PC-3 (cell line): ENCODE measurements around the gene DLGAP4. TPM values are rescaled to one million over a fixed set of nuclear protein-coding genes. Genes with fewer than 3 reads are reported as not detected.

Experiments used
- ATAC-seq: fragments of 200-7000 bp; cut with Tn5 transposase; 2 replicates; pipeline ENCODE4 v1.9.1; 2020; ENCODE audit warnings: mild to moderate bottlenecking, moderate library complexity
- BruUV-seq: library from RNA; stranded (reverse); fragments of 400-500 nt; replicated peaks from 2 replicates; lab custom pipeline; 2021; lab: Mats Ljungman, UMichigan
- CTCF ChIA-PET: fragments of 300-600 bp; sonication (Branson Sonifier 250); formaldehyde crosslinking; loops from one replicate; lab custom pipeline; 2022; ENCODE audit warnings: antibody characterized with exemption; lab: Charles Lee
- POLR2A ChIA-PET: fragments of 300-600 bp; sonication (Branson Sonifier 250); formaldehyde crosslinking; loops from one replicate; lab custom pipeline; 2022; ENCODE audit warnings: antibody characterized with exemption; ENCODE audit not compliant: unreplicated experiment; lab: Charles Lee
- DNase-seq: peaks from one replicate; pipeline ENCODE4 v3.0.0-alpha.2; 2015
- H2AFZ ChIP-seq: fragments of 300-600 bp; sonication (generic); 2 replicates; pipeline ENCODE4 v1.6.0; 2016; ENCODE audit warnings: antibody characterized with exemption, low read length
- H3F3A ChIP-seq: fragments of 300-600 bp; sonication (generic); one replicate; pipeline ENCODE4 v1.6.0; 2017; ENCODE audit warnings: antibody characterized with exemption, low read length, control low read depth, mild to moderate bottlenecking; ENCODE audit not compliant: unreplicated experiment
- H3K27ac ChIP-seq: fragments of 300-600 bp; sonication (generic); 2 replicates; pipeline ENCODE4 v1.5.1; 2016; ENCODE audit warnings: mild to moderate bottlenecking, low read length
- H3K27me3 ChIP-seq: fragments of 300-600 bp; sonication (generic); 2 replicates; pipeline ENCODE4 v1.6.1; 2016; ENCODE audit warnings: low read length, mixed read lengths
- H3K36me3 ChIP-seq: fragments of 300-600 bp; sonication (generic); 2 replicates; pipeline ENCODE4 v1.6.1; 2016; ENCODE audit warnings: low read depth, mixed run types, low read length, mixed read lengths
- H3K4me1 ChIP-seq: fragments of 300-600 bp; sonication (generic); 2 replicates; pipeline ENCODE4 v1.5.1; 2016; ENCODE audit warnings: low read length; ENCODE audit not compliant: insufficient read depth
- H3K4me2 ChIP-seq: fragments of 300-600 bp; sonication (generic); 2 replicates; pipeline ENCODE4 v1.6.0; 2016; ENCODE audit warnings: low read length
- H3K4me3 ChIP-seq: fragments of 300-600 bp; sonication (generic); 2 replicates; pipeline ENCODE4 v1.5.1; 2016; ENCODE audit warnings: mild to moderate bottlenecking, low read length, mixed read lengths
- H3K79me2 ChIP-seq: fragments of 300-600 bp; sonication (generic); 2 replicates; pipeline ENCODE4 v1.6.1; 2017; ENCODE audit warnings: low read length, mixed read lengths
- H3K9ac ChIP-seq: fragments of 300-600 bp; sonication (generic); 2 replicates; pipeline ENCODE4 v1.6.0; 2016; ENCODE audit warnings: mild to moderate bottlenecking, low read length
- H3K9me2 ChIP-seq: fragments of 300-600 bp; sonication (generic); replicated peaks from 2 replicates; pipeline ENCODE4 v1.6.1; 2016; ENCODE audit warnings: mixed run types, low read length, mixed read lengths
- H3K9me3 ChIP-seq: fragments of 300-600 bp; sonication (generic); 2 replicates; pipeline ENCODE4 v1.6.1; 2016; ENCODE audit warnings: low read length, mixed read lengths
- H4K20me1 ChIP-seq: fragments of 300-600 bp; sonication (generic); 2 replicates; pipeline ENCODE4 v1.6.1; 2016; ENCODE audit warnings: low read length, mixed read lengths
- EZH2 ChIP-seq: fragments of 300-600 bp; sonication (generic); IDR thresholded peaks from one replicate; pipeline ENCODE4 v1.6.1; 2017; ENCODE audit warnings: antibody characterized with exemption, mild to moderate bottlenecking, low read length; ENCODE audit not compliant: unreplicated experiment
- EZH2phosphoT487 ChIP-seq: fragments of 300-600 bp; sonication (generic); IDR thresholded peaks from 2 replicates; pipeline ENCODE4 v1.6.1; 2018; ENCODE audit warnings: mild to moderate bottlenecking, antibody characterized with exemption, low read length, borderline replicate concordance
- intact Hi-C: fragments of 100-400 bp; cut with micrococcal nuclease; formaldehyde crosslinking; loops from 2 replicates; pipeline ENCODE4 v1.9.0; 2023
- total RNA-seq: library from RNA; depleted of rRNA; stranded (reverse); fragments of >200 nt; gene quantifications from 2 replicates; pipeline ENCODE4 v1.2.3, GENCODE V29; 2014
- TF ChIP-seq, protein P1 (sequence below): fragments of 300-600 bp; sonication (generic); conservative IDR thresholded peaks from 2 replicates; pipeline ENCODE4 v1.5.1; 2017; ENCODE audit warnings: antibody characterized with exemption, low read depth, mild to moderate bottlenecking, low read length

DLGAP4 gene
- total RNA-seq, 1 experiment from 2014 or later, result 21.0 TPM

DNA sequence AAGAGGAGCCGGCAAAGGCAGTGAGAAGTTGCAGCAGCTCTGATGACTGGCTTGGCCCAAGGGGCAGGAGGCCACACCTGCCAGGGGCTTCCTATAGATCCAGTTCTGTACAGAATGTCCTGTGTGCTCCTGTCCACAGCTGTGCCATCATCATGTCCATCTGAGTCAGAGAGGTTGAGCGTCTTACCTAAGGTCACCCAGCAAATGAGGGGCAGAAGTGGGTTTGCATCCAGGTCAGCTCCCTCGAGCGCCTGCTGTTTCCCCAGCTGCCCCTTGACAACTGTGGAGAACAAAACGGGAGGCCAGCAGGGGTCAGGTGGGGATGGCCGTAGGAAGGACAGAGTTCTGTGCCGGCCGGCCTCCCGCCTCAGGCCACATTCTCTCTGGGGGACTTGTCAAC is 47.6 kb downstream of the DLGAP4 start:
- ChIA-PET CTCF (no interaction called here), POLR2A (no interaction called here)
- Histone ChIP-seq H2AFZ (no peak overlapping the region), H3K36me3 (no peaks in the 10 kb centered on the region), H3K9me2 (no peaks in the 10 kb centered on the region), H3K4me2 (no peak overlapping the region), H3K4me1 (peaks cover 10% of the 10 kb centered on the region; the same call in 1 of the 2 replicates), H3K27me3 (no peaks in the 10 kb centered on the region), H4K20me1 (no peaks in the 10 kb centered on the region), H3K9ac (no peak overlapping the region), H3K4me3 (no peak overlapping the region), H3K27ac (no peak overlapping the region), H3K79me2 (no peaks in the 10 kb centered on the region), H3K9me3 (no peaks in the 10 kb centered on the region), H3F3A (no peaks in the 10 kb centered on the region)
- BruUV-seq, result no TSS peak
- DNase-seq (no peak), ATAC-seq (no peak)
- intact Hi-C loops, result no loop called here
- TF ChIP-seq, protein P1, sequence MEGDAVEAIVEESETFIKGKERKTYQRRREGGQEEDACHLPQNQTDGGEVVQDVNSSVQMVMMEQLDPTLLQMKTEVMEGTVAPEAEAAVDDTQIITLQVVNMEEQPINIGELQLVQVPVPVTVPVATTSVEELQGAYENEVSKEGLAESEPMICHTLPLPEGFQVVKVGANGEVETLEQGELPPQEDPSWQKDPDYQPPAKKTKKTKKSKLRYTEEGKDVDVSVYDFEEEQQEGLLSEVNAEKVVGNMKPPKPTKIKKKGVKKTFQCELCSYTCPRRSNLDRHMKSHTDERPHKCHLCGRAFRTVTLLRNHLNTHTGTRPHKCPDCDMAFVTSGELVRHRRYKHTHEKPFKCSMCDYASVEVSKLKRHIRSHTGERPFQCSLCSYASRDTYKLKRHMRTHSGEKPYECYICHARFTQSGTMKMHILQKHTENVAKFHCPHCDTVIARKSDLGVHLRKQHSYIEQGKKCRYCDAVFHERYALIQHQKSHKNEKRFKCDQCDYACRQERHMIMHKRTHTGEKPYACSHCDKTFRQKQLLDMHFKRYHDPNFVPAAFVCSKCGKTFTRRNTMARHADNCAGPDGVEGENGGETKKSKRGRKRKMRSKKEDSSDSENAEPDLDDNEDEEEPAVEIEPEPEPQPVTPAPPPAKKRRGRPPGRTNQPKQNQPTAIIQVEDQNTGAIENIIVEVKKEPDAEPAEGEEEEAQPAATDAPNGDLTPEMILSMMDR, result no peak
- TF ChIP-seq EZH2phosphoT487 (no peak), EZH2 (no peak)

DNA sequence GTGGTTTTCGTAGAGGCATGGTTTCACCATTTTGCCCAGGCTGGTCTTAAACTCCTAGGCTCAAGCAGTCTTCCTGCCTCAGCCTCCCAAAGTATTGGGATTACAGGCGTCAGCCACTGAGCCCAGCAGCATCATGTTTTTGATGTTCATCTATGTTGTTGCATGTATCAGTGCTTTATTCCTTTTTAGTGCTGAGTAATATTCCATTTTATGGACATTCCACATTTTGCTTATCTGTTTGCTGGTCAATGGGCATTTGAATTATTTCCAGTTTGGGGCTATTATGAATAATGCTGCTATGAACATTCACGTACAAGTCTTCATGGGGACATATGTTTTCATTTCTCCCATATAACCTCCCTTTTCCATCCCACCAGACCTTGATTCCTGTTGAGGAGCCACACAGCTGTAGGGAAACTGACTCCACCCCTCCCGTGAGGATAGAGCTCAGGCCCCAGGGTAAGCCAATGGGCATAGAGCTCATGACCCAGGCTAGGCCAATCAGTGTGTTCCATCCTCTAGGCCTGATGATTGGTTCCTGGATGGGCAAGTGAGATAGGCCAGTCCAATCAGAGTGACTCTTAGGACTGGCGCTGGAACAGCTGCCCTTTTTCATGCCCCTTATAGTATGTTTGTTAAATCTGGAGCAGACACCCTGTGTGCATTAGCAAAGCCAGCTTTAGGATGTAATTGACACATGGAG is 49.5 kb downstream of the DLGAP4 start:
- Histone ChIP-seq H3K4me1 (0 out of 2 replicates have a peak, but pooled peaks cover 4% of the 10 kb centered on the region), H3F3A (no peaks in the 10 kb centered on the region), H2AFZ (no peak overlapping the region), H3K9me2 (no peaks in the 10 kb centered on the region), H3K27ac (no peak overlapping the region), H3K36me3 (no peaks in the 10 kb centered on the region), H3K9ac (no peak overlapping the region), H4K20me1 (no peaks in the 10 kb centered on the region), H3K4me3 (no peak overlapping the region), H3K9me3 (no peaks in the 10 kb centered on the region), H3K79me2 (no peaks in the 10 kb centered on the region), H3K4me2 (no peak overlapping the region), H3K27me3 (no peaks in the 10 kb centered on the region)
- ATAC-seq, result peak; percentile 22; the same call in 1 of the 2 replicates
- ChIA-PET CTCF (no interaction called here), POLR2A (no interaction called here)
- no TSS peak for BruUV-seq
- no peak for DNase-seq
- TF ChIP-seq EZH2phosphoT487, result no peak
- TF ChIP-seq, protein P1, result no peak
- no peak for TF ChIP-seq EZH2
- intact Hi-C loops, result no loop called here
